GM18951 (cell line): ENCODE data around the gene GNAS.

Experiments
- POLR2A ChIP-seq: IDR thresholded peaks from 4 replicates; pipeline ENCODE4 v1.6.1; 2011; ENCODE audit warnings: mild to moderate bottlenecking; ENCODE audit not compliant: insufficient read length, insufficient read depth; ENCODE audit errors: extremely low read depth
- in situ Hi-C: fragments of 300-500 bp; cut with MboI; formaldehyde crosslinking; loops from one replicate; pipeline ENCODE4 v1.12.0; 2022; ENCODE audit warnings: low sequenced_read_pairs, mixed read lengths, inconsistent platforms; ENCODE audit not compliant: unreplicated experiment

GNAS gene

DNA sequence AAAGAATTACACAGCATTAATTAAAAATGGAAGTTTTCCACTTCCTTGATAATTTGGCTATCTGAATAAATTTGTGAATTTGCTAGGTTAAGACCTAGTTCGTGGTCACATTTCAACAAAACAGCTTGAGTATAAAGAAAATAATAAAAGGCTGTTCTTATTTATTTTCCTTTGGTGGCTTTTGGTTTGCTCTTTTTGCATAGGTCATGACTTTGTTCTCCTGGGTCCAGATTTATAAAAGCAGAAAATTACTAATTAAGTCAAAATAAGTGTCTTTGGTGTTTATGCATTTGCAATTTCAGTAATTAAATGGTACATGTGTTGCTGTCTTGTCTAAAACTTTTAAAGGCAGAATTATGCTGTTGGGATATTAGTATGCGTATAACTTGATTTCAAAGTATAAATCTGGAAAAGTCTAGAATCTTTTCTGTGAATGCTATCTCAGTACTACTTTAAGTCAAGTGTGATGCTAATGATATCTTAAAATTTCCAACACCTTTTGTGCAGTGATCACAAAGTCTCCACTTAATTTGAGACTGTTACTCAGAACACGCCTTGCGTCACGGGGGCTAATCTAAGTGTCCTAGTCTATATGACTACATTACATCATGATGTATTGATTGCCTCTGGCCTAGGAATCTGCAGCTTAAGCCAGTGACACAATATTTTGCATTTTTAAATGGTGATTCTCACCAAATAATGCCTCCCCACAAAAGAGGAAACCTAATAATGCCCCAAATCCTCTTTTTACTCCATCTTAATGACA is 41.0 kb downstream of the GNAS start:
- TF ChIP-seq POLR2A: no peak
- in situ Hi-C loops: no loop called here

DNA sequence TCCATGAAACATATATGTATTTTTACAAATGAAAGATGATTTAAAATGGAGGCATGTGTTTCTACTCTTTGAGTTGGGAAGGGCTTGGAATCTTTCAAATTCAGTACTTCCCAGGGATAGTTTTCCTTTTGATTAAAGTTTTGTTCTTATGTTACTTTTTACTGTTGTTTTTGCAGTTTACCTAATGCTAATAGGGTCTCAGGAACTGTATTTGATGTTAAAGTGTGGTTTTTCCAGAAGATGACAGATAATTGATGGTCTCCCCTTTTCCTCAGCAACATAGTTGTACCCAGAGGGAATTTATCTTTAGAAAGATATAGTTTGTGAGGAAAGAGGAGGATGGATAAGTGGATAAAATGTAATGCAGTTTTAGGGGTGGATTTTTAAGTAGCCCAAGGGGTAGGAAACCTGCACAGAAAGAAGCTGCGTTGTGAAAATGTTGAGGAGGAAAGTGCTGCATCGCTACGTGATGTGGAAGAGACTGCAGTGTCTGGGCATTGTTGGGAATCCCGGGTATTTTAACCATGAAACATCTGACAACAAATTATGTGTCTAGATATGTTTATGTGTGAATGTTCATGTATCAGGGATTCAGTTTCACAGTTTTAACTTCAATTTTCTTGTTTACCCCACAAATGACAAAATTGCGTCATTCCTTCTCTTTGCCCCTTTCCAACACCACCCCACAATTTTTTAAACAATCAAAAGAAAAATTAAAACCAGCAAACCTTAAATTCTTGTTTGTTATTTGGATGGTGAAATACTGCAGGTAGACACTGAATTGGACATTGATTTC is 42.3 kb downstream of the GNAS start:
- TF ChIP-seq POLR2A: no peak
- in situ Hi-C loops: no loop called here

DNA sequence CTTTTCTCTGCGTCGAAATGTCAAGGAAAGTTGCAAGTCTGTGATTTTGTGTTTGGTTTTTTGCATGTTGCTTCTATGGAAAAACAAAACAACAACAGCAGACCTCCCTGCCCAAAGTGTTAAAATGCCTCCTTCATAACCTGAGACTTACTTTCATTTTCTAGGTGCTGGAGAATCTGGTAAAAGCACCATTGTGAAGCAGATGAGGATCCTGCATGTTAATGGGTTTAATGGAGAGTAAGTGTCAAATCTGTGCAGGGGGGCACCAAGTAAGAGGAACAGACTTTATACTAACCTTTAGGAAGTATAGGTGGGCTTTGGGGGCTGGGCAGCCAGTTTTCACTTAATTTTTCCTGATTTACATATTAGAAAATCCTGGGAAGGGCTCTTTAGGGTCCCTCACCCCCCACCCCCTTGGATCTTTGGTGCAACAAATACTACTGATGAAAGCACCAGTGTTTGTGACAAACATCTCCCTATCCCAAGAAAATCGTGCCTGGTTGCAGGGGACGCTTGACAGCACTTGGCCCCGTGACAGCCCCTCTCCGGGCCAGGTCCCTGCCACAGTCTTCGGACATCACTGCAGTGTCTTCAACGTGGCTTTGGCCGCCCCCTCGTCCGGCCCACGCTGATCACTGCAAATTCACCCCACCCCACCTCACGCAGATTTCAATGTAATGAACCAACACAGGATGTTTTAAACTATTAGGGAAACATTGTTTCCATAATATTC is 43.1 kb downstream of the GNAS start:
- no peak for TF ChIP-seq POLR2A
- in situ Hi-C loops: no loop called here

DNA sequence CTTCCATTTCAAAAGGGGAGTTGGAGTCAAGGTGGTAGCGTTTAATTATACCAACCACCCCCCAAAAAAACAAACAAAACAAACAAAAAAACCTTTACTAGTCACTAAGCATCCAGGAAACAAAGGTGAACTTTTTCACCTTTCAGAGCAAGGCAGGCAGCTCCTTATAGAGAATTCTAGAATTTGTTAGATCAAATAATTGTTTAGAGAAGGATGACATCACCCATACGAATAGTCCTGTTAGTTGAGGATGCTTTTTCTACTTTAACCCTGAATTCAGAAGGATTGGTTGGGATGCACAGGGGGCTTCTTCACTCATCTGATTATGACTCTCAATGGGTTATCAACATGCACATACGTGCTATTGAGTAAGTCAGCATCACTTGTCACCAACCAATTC is 44.3 kb downstream of the GNAS start:
- in situ Hi-C loops: no loop called here

DNA sequence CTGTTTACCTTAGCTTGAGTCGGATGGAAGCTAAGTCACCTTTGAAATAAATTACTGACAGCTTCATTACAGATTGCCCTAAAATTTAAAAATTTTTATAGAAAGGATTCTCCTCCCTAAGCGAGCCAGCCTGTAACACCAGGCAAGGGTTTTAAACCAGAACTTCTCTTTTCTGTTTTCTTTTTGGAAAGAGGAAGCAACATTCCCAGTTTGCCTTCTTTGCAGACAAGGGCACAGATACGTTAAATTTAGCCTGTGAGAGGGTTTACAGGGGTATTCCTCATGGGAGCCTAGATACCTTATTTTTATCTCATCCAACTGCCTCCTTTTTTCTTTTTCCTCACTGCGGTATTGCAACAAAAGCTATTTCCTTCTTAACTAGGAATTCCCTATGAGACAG is 45.0 kb downstream of the GNAS start:
- TF ChIP-seq POLR2A: no peak
- in situ Hi-C loops: no loop called here

More for the DNA sequence above, 44.3 kb downstream of the GNAS start:
- TF ChIP-seq POLR2A: no peak

DNA sequence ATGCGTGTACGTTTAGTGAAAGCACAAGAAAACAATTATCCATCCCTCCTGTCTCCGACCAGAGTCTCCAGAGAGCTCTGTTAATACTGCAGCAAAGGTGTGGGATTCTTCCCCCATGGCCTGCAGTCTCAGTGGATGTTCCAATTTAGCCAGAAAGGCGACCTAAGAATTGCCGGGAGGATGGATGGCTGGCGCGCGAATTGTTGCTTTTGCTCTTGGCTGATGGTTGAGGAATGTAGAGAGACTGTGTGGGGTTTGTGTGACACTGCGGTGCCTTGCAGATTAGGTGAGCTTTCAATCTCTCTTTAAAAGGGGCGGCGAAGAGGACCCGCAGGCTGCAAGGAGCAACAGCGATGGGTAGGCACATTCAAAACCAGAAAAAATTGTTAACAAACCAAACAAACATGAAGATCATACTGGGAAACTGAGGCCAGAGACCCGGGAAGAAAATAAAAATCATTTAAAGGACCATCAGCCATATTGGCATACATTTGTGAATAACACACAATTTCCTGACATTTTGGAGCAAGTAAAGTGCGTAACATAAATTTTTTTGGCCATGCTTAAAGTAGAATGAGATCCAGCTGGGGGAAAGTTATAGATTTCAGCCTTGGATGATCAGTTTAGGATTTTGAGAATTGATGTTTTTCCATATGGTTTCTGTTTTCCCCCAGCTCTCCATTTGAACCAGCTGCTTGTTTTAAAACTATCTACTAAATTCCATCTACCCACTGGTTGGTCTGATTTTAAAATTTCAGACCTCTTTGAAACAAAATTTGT is 46.3 kb downstream of the GNAS start:
- in situ Hi-C loops: no loop called here

DNA sequence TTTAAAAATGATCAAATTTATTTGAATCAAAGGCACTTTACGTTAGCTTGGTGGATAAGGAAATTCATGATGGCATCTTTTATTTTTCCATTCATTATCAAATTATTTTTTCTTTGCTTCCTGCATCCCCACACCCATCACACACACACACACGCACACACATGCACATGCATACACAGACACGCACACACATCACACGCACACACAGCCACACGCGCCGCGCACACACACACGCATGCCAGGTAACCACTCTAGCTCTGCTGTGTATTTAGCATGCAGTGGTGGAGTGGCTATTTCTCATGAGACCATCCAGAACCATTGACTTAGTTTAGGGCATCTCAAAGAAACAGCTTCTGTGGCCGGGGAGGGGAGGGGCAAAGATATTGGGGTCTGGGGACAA is 47.0 kb downstream of the GNAS start:
- TF ChIP-seq POLR2A: no peak
- in situ Hi-C loops: no loop called here

More for the DNA sequence above, 46.3 kb downstream of the GNAS start:
- TF ChIP-seq POLR2A: no peak

DNA sequence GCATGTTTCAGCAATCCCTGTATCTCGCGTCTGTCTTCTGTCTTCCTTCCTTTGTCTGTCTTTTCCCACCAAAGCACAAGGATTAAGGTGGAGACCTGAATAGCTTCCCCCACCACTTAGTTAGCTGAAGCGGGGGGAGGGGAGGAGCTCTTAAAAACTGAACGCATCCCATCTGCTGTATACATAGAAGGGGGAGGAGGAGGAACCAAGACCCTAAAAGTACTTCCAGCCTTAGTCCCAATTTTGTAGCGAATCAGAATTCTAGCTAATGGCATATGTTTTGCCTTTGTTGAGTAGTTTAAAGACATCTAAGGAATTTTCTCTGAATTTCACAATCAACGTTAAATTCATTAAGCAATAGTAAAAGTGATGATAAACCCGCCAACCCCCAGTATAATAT is 47.9 kb downstream of the GNAS start:
- in situ Hi-C loops: loop anchor here (10.0 kb wide), 1 partner anchor 84 kb away; the partner anchor contains the start of gene NELFCD

DNA sequence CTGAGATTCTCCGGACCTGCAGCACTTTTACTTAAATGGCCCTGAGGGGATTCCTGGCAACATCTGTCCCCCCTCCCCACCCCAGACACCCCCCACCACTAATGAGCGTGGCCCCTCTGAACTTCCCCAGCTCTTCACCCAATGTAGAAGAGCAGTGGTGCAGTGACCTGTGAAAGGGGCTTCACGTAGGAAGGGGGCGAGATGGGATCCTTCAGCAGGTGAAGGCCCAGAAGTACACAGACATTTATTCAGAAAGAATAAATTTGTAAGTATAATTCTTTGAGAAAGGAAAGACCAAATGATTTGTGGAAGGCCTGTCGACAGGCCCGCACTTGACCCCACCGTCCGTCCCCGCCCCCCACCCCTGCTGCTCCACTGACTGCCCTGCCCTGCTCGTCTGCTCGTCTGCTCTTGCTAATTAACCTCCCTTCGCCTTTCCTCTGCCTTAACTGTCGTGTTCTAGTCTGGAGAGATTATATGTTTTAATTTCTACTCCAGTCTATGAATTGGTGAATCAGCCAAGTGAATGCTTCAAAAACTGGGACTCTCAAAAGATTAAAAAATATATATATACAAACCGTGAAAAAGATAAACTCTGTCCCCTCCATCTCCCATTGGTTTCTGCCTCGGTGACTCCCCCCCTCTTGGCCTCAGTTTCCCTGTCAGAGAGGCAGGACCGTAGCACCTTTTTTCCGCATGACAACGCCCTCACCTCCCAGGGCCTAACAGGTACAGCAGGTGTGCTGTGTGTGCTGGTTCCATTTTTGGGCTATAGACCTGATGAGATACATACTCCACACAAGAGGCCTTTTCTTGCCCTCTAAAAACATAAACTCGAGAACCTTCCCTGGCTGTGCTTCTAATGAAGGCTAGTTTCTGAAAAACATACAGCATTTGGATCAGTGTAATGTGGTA is 49.2 kb downstream of the GNAS start:
- TF ChIP-seq POLR2A: no peak
- in situ Hi-C loops: loop anchor here (10.0 kb wide), 1 partner anchor 83 kb away; the partner anchor contains the start of gene NELFCD

More for the DNA sequence above, 47.9 kb downstream of the GNAS start:
- no peak for TF ChIP-seq POLR2A

DNA sequence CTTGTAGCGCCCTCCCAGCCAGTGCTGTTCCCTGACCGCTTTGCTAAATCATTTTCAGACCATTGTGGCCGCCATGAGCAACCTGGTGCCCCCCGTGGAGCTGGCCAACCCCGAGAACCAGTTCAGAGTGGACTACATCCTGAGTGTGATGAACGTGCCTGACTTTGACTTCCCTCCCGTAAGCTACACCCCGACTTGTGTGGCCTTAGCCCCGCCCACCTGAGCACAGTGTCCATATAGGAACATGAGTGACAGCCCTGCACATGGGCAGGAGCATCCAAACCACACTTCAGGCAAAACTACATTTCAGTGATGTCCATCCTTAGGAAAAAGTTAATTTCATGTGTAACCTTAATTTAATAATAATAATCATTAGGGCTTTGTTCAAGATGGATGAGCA is 51.1 kb downstream of the GNAS start:
- in situ Hi-C loops: loop anchor here (10.0 kb wide), 1 partner anchor 81 kb away; the partner anchor contains the start of gene NELFCD
- no peak for TF ChIP-seq POLR2A

DNA sequence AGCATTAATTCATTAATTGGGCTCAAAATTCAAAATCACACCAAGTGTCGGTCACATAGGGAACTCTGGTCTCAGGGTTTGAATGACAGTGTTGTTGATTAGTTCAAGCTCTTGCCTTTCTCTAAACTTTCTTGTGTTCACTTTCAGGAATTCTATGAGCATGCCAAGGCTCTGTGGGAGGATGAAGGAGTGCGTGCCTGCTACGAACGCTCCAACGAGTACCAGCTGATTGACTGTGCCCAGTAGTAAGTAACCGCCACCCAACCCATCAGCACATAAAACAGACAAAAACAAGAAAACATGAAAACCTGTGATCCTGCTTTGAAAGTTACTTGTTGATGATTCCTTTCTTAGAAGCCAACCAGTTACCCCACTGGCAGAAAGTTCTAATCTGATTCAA is 52.7 kb downstream of the GNAS start:
- TF ChIP-seq POLR2A: no peak
- in situ Hi-C loops: loop anchor here (10.0 kb wide), 1 partner anchor 80 kb away; the partner anchor contains the start of gene NELFCD
